WI38 (cell line): ENCODE results near the gene PRR5.

ENCODE experiments used
- H3K4me3 ChIP-seq: 2 replicates; pipeline ENCODE4 v1.5.1; 2011; ENCODE audit warnings: low read depth, mild to moderate bottlenecking, control low read depth, low read length
- CTCF ChIP-seq: IDR thresholded peaks from 2 replicates; pipeline ENCODE4 v1.5.1; 2012; ENCODE audit warnings: low read depth, mild to moderate bottlenecking, control low read depth, low read length

Gene PRR5

GRCh38 chr22:44780876-44781449, 79.0 kb downstream of the PRR5 start:
- no peak for TF ChIP-seq CTCF
- no peak overlapping the region for H3K4me3 ChIP-seq

GRCh38 chr22:44782363-44782963, 80.5 kb downstream of the PRR5 start:
- TF ChIP-seq CTCF, result no peak
- no peak overlapping the region for H3K4me3 ChIP-seq

- no peak for TF ChIP-seq CTCF
- H3K4me3 ChIP-seq, result no peak overlapping the region
These were observed 81.1 kb downstream of the PRR5 start for GRCh38 chr22:44783091-44783490.

- TF ChIP-seq CTCF, result no peak
- H3K4me3 ChIP-seq, result no peak overlapping the region
These were observed 81.6 kb downstream of the PRR5 start for GRCh38 chr22:44783581-44783980.

GRCh38 chr22:44786136-44786535, 84.1 kb downstream of the PRR5 start:
- no peak for TF ChIP-seq CTCF
- H3K4me3 ChIP-seq, result no peak overlapping the region

GRCh38 chr22:44786610-44787009, 84.6 kb downstream of the PRR5 start:
- no peak for TF ChIP-seq CTCF
- H3K4me3 ChIP-seq, result no peak overlapping the region
